HEK293T (cell line): ENCODE measurements around the gene MAP4K5.

Experiments used
- CTCF ChIA-PET: fragments of 350-600 bp; formaldehyde crosslinking; extraction: SDS; loops from one replicate; lab custom pipeline; 2021; ENCODE audit warnings: antibody characterized with exemption, inconsistent platforms; lab: Yijun Ruan, JAX
- POLR2A ChIA-PET: fragments of 350-600 bp; formaldehyde crosslinking; extraction: SDS; loops from one replicate; lab custom pipeline; 2020; ENCODE audit warnings: antibody characterized with exemption, inconsistent platforms; lab: Yijun Ruan, JAX
- DNase-seq: peaks from one replicate; pipeline ENCODE4 v3.0.0; 2012; ENCODE audit warnings: mixed read lengths; ENCODE audit errors: extremely low spot score
- ARNT ChIP-seq: fragments of 450-650 bp; IDR thresholded peaks from 2 replicates; pipeline ENCODE4 v1.6.1; 2017; ENCODE audit warnings: mild to moderate bottlenecking
- BHLHE40 ChIP-seq: fragments of 450-650 bp; IDR thresholded peaks from 2 replicates; pipeline ENCODE4 v1.6.1; 2016; ENCODE audit warnings: mild to moderate bottlenecking, moderate library complexity, borderline replicate concordance
- CTBP1 ChIP-seq: fragments of 450-650 bp; IDR thresholded peaks from 2 replicates; pipeline ENCODE4 v1.6.1; 2016; ENCODE audit warnings: borderline replicate concordance
- ELF4 ChIP-seq: fragments of 450-650 bp; IDR thresholded peaks from 2 replicates; pipeline ENCODE4 v1.6.1; 2017; ENCODE audit warnings: antibody characterized with exemption
- FOXA1 ChIP-seq: fragments of 450-650 bp; IDR thresholded peaks from 2 replicates; pipeline ENCODE4 v1.6.1; 2016; ENCODE audit warnings: mild to moderate bottlenecking
- FOXK2 ChIP-seq: fragments of 450-650 bp; IDR thresholded peaks from 2 replicates; pipeline ENCODE4 v1.6.1; 2016; ENCODE audit warnings: mild to moderate bottlenecking
- FOXM1 ChIP-seq: fragments of 450-650 bp; IDR thresholded peaks from 2 replicates; pipeline ENCODE4 v1.6.1; 2017; ENCODE audit warnings: mild to moderate bottlenecking, borderline replicate concordance
- HDGF ChIP-seq: fragments of 450-650 bp; IDR thresholded peaks from 2 replicates; pipeline ENCODE4 v1.6.1; 2017; ENCODE audit warnings: antibody characterized with exemption, borderline replicate concordance
- L3MBTL2 ChIP-seq: fragments of 450-650 bp; conservative IDR thresholded peaks from 2 replicates; pipeline ENCODE4 v1.6.1; 2016; ENCODE audit warnings: mild to moderate bottlenecking
- LEF1 ChIP-seq: fragments of 450-650 bp; IDR thresholded peaks from 2 replicates; pipeline ENCODE4 v1.6.1; 2017; ENCODE audit warnings: mild to moderate bottlenecking, borderline replicate concordance
- NFRKB ChIP-seq: fragments of 450-650 bp; IDR thresholded peaks from 2 replicates; pipeline ENCODE4 v1.6.1; 2016; ENCODE audit warnings: mild to moderate bottlenecking, moderate library complexity
- SP1 ChIP-seq: fragments of 450-650 bp; IDR thresholded peaks from 2 replicates; pipeline ENCODE4 v1.6.1; 2017
- SUZ12 ChIP-seq: fragments of 450-650 bp; IDR thresholded peaks from 2 replicates; pipeline ENCODE4 v1.6.1; 2016; ENCODE audit warnings: mild to moderate bottlenecking
- TARDBP ChIP-seq: fragments of 450-650 bp; IDR thresholded peaks from 2 replicates; pipeline ENCODE4 v1.6.1; 2016
- ZNF384 ChIP-seq: fragments of 450-650 bp; IDR thresholded peaks from 2 replicates; pipeline ENCODE4 v1.6.1; 2016
- TF ChIP-seq, protein P1 (sequence below): fragments of 450-650 bp; IDR thresholded peaks from 2 replicates; pipeline ENCODE4 v1.6.1; 2016

Gene MAP4K5

DNA sequence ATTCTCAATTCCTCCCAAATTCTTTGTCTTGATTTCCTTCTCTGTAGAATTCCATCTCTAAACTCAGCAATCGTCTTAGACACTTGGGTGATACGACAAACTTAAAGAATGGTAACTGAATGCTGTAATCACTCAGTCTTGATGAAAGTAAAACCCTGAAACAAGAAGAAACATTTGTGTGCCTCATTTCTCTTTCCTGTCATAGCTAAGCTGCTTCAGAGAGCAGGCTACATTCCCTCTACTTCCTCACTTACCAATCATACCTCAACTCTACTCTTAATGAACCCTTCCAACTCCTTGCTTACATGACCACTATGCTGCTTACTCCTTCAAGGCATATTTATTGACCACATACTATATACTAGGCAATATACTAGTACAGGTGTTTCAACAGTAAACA is 8.3 kb downstream of the MAP4K5 start:
- no peak for TF ChIP-seq TARDBP
- TF ChIP-seq LEF1: no peak
- TF ChIP-seq, protein P1, sequence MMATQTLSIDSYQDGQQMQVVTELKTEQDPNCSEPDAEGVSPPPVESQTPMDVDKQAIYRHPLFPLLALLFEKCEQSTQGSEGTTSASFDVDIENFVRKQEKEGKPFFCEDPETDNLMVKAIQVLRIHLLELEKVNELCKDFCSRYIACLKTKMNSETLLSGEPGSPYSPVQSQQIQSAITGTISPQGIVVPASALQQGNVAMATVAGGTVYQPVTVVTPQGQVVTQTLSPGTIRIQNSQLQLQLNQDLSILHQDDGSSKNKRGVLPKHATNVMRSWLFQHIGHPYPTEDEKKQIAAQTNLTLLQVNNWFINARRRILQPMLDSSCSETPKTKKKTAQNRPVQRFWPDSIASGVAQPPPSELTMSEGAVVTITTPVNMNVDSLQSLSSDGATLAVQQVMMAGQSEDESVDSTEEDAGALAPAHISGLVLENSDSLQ: no peak
- no peak for TF ChIP-seq NFRKB
- no peak for TF ChIP-seq SP1
- no peak for TF ChIP-seq HDGF
- TF ChIP-seq ELF4: no peak
- no peak for TF ChIP-seq SUZ12
- no peak for TF ChIP-seq L3MBTL2
- TF ChIP-seq CTBP1: no peak
- POLR2A ChIA-PET: no interaction called here
- CTCF ChIA-PET: no interaction called here
- no peak for DNase-seq

DNA sequence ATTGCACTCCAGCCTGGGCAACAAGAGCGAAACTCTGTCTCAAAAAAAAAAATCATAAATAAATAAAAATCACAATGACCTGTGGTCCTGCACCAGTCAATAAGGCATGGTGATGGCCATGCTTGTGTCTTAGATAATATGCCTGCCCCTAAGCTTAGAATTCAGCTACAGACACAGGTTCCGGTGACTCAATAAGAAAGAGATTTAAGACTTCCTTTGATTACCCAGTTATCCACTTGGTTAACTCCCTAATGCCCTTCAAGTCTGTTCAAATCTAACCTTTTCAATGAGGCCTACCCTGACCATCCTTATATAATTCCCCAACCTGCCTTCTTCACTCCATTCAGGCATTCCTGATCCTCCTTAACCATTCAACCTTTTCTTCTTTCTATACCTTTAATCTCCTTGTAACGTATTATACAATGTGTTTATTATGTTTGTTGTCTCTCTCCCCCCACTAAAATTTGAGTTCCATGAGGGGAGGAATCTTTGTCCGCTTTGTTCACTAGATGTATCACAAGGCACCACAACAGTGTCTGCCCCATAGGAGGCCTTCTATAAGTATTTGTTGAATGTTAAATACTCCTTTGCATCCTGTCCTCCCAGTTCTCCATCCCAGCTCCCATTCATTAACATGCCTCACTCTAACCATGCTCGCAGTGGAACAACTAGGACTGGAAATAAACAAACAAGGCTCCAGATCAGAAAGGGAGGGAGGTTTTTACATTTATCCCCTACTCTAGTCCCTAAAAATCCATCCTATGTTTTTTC is 8.9 kb downstream of the MAP4K5 start:
- CTCF ChIA-PET: interaction anchor here (1.0 kb wide), 1 partner anchor 206 kb away, joined by 3 read pairs; no protein-coding TSS in a partner anchor
- POLR2A ChIA-PET: no interaction called here

DNA sequence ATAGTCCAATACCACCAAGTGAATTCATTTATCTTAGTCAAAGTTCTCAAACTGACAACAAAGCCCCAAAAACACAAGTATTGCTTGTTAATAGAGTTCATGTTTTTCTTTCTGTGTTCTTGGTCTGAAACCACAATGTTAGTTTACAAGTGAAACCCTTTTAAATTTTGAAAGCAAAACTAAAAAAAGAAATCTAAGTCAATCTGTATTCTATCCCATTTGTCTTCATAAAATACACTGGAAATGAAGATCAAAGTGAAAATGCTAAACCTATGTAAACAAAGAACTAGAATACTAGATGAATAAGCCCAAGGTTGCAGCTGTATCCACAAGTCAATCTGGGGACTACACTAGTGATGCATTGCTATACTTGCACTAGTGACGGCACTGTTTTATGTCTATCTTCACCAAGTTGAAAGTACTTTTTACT is 10.4 kb downstream of the MAP4K5 start:
- no peak for DNase-seq
- TF ChIP-seq SP1 (no peak), ZNF384 (no peak), LEF1 (no peak), FOXM1 (no peak), HDGF (no peak), FOXK2 (no peak), NFRKB (no peak), FOXA1 (no peak), ARNT (no peak), L3MBTL2 (no peak), TARDBP (no peak), SUZ12 (no peak), ELF4 (no peak), CTBP1 (no peak), BHLHE40 (no peak)
- TF ChIP-seq, protein P1: no peak
- POLR2A ChIA-PET: no interaction called here
- CTCF ChIA-PET: interaction anchor here (0.6 kb wide), 2 partner anchors 95 to 417 kb away, joined by 4 to 6 read pairs; no protein-coding TSS in a partner anchor

More for the DNA sequence above, 8.9 kb downstream of the MAP4K5 start:
- TF ChIP-seq, protein P1: no peak
- TF ChIP-seq BHLHE40 (no peak), HDGF (no peak), FOXK2 (no peak), FOXA1 (no peak), CTBP1 (no peak), ELF4 (no peak), LEF1 (no peak), NFRKB (no peak), SP1 (no peak), ARNT (no peak), SUZ12 (no peak), ZNF384 (no peak), L3MBTL2 (no peak), FOXM1 (no peak), TARDBP (no peak)
- no peak for DNase-seq

DNA sequence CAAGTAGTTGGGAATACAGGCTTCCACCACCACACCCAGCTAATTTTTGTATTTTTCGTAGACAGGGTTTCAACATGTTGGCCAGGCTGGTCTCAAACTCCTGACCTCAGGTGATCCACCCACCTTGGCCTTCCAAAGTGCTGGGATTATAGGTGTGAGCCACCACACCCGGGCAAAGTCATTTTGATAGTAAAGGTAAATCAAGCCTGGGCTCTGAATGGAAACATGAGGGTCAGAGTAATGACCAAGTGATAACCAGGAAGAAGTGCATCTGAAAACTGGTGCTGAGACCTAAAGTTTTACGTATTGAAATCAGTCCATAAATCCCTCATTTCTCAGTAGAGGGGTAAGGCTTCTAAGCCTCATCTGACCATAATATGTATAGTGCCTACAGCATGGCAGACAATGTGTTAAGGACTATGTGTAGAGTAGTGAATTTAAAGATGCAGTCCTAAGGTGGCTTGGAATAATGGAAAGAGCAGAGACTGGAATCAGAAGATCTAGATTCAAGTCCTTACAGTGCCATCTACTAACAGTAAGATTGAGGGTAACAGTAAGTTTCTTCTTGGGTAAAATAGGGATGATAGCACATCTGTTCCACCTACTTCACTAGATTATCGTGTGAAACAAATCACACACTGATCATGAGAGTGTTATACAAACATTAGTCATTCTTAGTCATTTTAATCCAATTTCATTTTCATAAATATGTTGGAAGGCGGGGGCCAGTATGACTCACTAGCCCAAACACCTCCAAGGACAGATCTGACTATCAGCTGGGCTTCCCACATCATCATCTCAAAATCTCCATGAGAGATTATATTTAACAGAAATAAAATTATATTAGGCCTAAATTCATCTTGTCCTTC is 11.2 kb downstream of the MAP4K5 start:
- TF ChIP-seq L3MBTL2 (no peak), SP1 (no peak), TARDBP (no peak), FOXM1 (no peak), LEF1 (no peak), CTBP1 (no peak), ELF4 (no peak), ARNT (no peak), FOXA1 (no peak), SUZ12 (no peak), HDGF (no peak), BHLHE40 (no peak)
- POLR2A ChIA-PET: no interaction called here
- CTCF ChIA-PET: no interaction called here
- DNase-seq: no peak

DNA sequence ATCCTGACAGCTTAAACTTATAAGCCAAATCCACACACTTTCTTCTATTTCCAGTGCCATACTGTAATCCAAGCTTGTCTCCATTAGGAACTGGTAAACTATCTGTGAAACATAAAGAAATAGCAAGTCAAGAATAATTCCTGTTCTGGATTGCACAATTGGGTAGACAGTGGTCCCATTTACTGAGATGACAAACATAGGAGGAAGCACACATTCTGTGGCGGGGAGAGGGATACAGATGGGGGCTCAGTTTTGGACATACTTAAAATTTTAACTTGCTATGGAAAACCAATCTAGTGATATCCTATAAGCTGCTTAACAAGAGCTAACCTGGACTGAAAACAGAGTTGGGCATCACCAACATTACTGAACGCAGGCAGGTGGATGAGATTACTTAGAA is 16.3 kb downstream of the MAP4K5 start:
- DNase-seq: no peak
- ChIA-PET POLR2A (no interaction called here), CTCF (no interaction called here)
- no peak for TF ChIP-seq FOXM1
- no peak for TF ChIP-seq TARDBP
- TF ChIP-seq SP1: no peak
- TF ChIP-seq LEF1: no peak
- TF ChIP-seq, protein P1: no peak
- TF ChIP-seq HDGF: no peak
- TF ChIP-seq FOXA1: no peak
- no peak for TF ChIP-seq NFRKB
- no peak for TF ChIP-seq ARNT
- no peak for TF ChIP-seq FOXK2
- no peak for TF ChIP-seq BHLHE40
- TF ChIP-seq L3MBTL2: no peak
- no peak for TF ChIP-seq SUZ12
- TF ChIP-seq CTBP1: no peak
- no peak for TF ChIP-seq ELF4
- TF ChIP-seq ZNF384: no peak
